Gastrocnemius medialis (tissue), 4 donors: ENCODE measurements around the gene CALML5.

Source experiments
- CTCF ChIP-seq, 5 experiments: fragments of 450-650 bp in 3 of 5; fragments of 200-600 bp in 2 of 5; sonication (generic) in 2 of 5; IDR thresholded peaks in 4 of 5; conservative IDR thresholded peaks in 1 of 5; 1 replicate in 4 of 5; 2 replicates in 1 of 5; pipeline ENCODE4 v1.5.1; 2016 to 2019; ENCODE audit warnings: antibody characterized with exemption in 5 of 5, mild to moderate bottlenecking in 3 of 5, moderate library complexity in 3 of 5
- POLR2A ChIP-seq, 2 donors: fragments of 450-650 bp; IDR thresholded peaks; one replicate each; pipeline ENCODE4 v1.6.1; 2017; ENCODE audit warnings: antibody characterized with exemption in 2 of 2, mild to moderate bottlenecking in 2 of 2, moderate library complexity in 2 of 2

- TF ChIP-seq CTCF (IDR thresholded peaks at IDR 0.05 in 4 of 5, conservative IDR thresholded peaks at IDR 0.05 in 1 of 5) (no peak), POLR2A (IDR thresholded peaks at IDR 0.05) (no peak)
Measured at GRCh38 chr10:5458949-5459747, 40.2 kb downstream of the CALML5 start.
